Activated CD8-positive, alpha-beta memory T cell treated with anti-CD3 and anti-CD28 coated beads for 48 hours (primary cell): Measurements from ENCODE around the gene GOLGA2.
A peak's percentile ranks its signal among the peaks of the same experiment; 100 is the strongest.

Source experiments
- DNase-seq, 3 experiments: peaks; one replicate each; pipeline ENCODE4 v3.0.0-alpha.2; 2020; ENCODE audit warnings: low read depth in 2 of 3, low spot score in 2 of 3

Gene GOLGA2

GRCh38 chr9:128275198-128276007, at the start of gene GOLGA2:
Gene GOLGA2, minus strand, starts transcription at chr9:128276007. Its CDS starts 31 bp downstream, at chr9:128275976.
- DNase-seq, result no peak

- no peak for DNase-seq
These were observed 48.6 kb upstream of the GOLGA2 start for GRCh38 chr9:128324401-128324800.

- DNase-seq, result no peak
These were observed 48.0 kb upstream of the GOLGA2 start for GRCh38 chr9:128323791-128324190.

GRCh38 chr9:128323212-128323730, 47.5 kb upstream of the GOLGA2 start:
- DNase-seq, result no peak

- peak; percentile 76 to 88 (median 81) for DNase-seq
These were observed 46.8 kb upstream of the GOLGA2 start, which contains the start of the genes COQ4 and TRUB2 for GRCh38 chr9:128322404-128323211. Gene COQ4, plus strand, starts transcription at chr9:128322839. Its CDS starts 20 bp downstream, at chr9:128322859. Gene TRUB2, minus strand, starts transcription at chr9:128322447. Its CDS starts 39 bp downstream, at chr9:128322408.

GRCh38 chr9:128321879-128322403, 46.1 kb upstream of the GOLGA2 start:
- no peak for DNase-seq

- no peak for DNase-seq
These were observed 45.5 kb upstream of the GOLGA2 start for GRCh38 chr9:128321343-128321742.

- no peak for DNase-seq
These were observed 41.8 kb upstream of the GOLGA2 start for GRCh38 chr9:128317629-128318028.

GRCh38 chr9:128316421-128316820, 40.6 kb upstream of the GOLGA2 start:
- DNase-seq, result no peak

GRCh38 chr9:128314697-128315096, 38.9 kb upstream of the GOLGA2 start:
- DNase-seq, result no peak

GRCh38 chr9:128310461-128310860, 34.7 kb upstream of the GOLGA2 start:
- no peak for DNase-seq

GRCh38 chr9:128309551-128309950, 33.7 kb upstream of the GOLGA2 start:
- no peak for DNase-seq

- DNase-seq, result no peak
These were observed 29.1 kb upstream of the GOLGA2 start for GRCh38 chr9:128304971-128305288.

GRCh38 chr9:128304136-128304970, 28.5 kb upstream of the GOLGA2 start:
- no peak for DNase-seq

GRCh38 chr9:128298535-128299482, 23.0 kb upstream of the GOLGA2 start:
- DNase-seq, result no peak

GRCh38 chr9:128297221-128297773, 21.5 kb upstream of the GOLGA2 start:
- DNase-seq, result no peak

GRCh38 chr9:128296340-128297220, 20.8 kb upstream of the GOLGA2 start:
- DNase-seq, result no peak

- no peak for DNase-seq
These were observed 18.3 kb upstream of the GOLGA2 start for GRCh38 chr9:128294142-128294541.
